Tongue (tissue), 1 donor: ENCODE measurements around the gene COPS3. TPM values are rescaled to one million over a fixed set of nuclear protein-coding genes. Genes with fewer than 3 reads are reported as not detected.

Source experiments
- total RNA-seq: library from RNA; depleted of rRNA; stranded (reverse); fragments of >200 nt; gene quantifications from one replicate; pipeline ENCODE4 v1.2.3, GENCODE V29; 2014

Gene COPS3
- total RNA-seq, 1 donor from 2014 or later = 86.8 TPM

Other genes with a start within 250 kb of the COPS3 start
- gene MPRIP, start 238.8 kb downstream of the COPS3 start, total RNA-seq = 214 TPM
- 11.8 TPM for gene PLD6, start 74.9 kb downstream of the COPS3 start, total RNA-seq
- gene FLCN, start 44.1 kb downstream of the COPS3 start, total RNA-seq = 58.9 TPM
- gene NT5M, start 22.1 kb upstream of the COPS3 start, total RNA-seq = 3.5 TPM
- gene MED9, start 195.8 kb upstream of the COPS3 start, total RNA-seq = 23.0 TPM
- gene RASD1, start 215.1 kb upstream of the COPS3 start, total RNA-seq = 14.5 TPM